ENCODE results near the gene TRIM22. TPM values are rescaled to one million over a fixed set of nuclear protein-coding genes. Genes with fewer than 3 reads are reported as not detected.

Gene TRIM22
- total RNA-seq, 1 experiment from 2014 or later, result 0.61 TPM

DNA sequence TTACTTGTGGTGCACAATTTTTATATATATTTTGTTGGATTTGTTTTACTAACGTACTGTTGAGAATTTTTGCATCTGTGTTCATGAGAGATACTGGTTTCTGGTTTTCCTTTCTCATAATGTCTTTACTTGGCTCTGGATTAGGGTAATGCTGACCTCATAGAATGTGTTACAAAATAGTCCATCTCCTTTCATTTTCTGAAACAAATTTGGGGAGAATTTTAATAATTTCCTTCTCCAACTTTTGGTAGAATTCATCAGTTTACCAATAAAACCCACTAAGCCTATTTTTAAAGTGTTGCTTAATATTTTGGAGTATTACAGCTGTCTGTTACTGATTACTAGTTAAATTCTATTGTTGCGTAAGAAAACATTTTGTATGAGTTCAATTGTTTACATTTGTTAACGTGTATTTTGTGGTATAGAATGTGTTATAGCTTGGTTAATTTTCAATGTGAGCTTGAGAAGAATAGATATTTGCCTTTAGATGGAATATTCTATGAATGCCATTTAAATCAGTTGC lies 11.5 kb downstream of the TRIM22 start:
- POLR2A ChIA-PET, result interaction anchor here (1.3 kb wide), 1 partner anchor 16 kb away, joined by 3 read pairs; the partner anchor contains the start of gene TRIM5
- Histone ChIP-seq H4K20me1 (ENCODE audit: insufficient read depth) (no peaks in the 10 kb centered on the region), H3K9me3 (ENCODE audit: control insufficient read depth in 1 of 2, insufficient read depth in 1 of 2, low read depth in 1 of 2, low read length in 2 of 2) (no peaks in the 10 kb centered on the region), H3K4me3 (replicated peaks in 1 of 2; ENCODE audit: low read depth in 1 of 2, low read length in 2 of 2) (no peak overlapping the region), H3K4me2 (ENCODE audit: low read length) (no peak overlapping the region), H3K9ac (ENCODE audit: low read length) (no peak overlapping the region), H3K27ac (ENCODE audit: low read depth, low read length) (no peak overlapping the region), H3K9me2 (ENCODE audit: insufficient read depth) (no peaks in the 10 kb centered on the region), H2AFZ (ENCODE audit: low read depth, low read length, poor library complexity, severe bottlenecking) (no peak overlapping the region), H3K36me3 (ENCODE audit: control insufficient read depth in 1 of 2, insufficient read depth in 2 of 2, low read length in 2 of 2) (no peaks in the 10 kb centered on the region), H3K27me3 (ENCODE audit: insufficient read depth, low read length) (peaks cover 39% of the 10 kb centered on the region), H3K4me1 (ENCODE audit: control insufficient read depth in 1 of 2, insufficient read depth in 2 of 2, low read length in 2 of 2) (no peaks in the 10 kb centered on the region), H3K79me2 (ENCODE audit: insufficient read depth, low read length) (no peaks in the 10 kb centered on the region)
- BruUV-seq (replicated peaks), result no TSS peak
- ATAC-seq (no peak), DNase-seq (ENCODE audit: low read depth, low spot score) (no peak)
- intact Hi-C loops (cut with micrococcal nuclease), result no loop called here
- RAD21 ChIA-PET (ENCODE audit: low non-redundant PET in 1 of 2, low total read pairs in 2 of 2, uncharacterized antibody in 2 of 2, unreplicated experiment in 2 of 2), result no interaction called here
- TF ChIP-seq, protein P1, sequence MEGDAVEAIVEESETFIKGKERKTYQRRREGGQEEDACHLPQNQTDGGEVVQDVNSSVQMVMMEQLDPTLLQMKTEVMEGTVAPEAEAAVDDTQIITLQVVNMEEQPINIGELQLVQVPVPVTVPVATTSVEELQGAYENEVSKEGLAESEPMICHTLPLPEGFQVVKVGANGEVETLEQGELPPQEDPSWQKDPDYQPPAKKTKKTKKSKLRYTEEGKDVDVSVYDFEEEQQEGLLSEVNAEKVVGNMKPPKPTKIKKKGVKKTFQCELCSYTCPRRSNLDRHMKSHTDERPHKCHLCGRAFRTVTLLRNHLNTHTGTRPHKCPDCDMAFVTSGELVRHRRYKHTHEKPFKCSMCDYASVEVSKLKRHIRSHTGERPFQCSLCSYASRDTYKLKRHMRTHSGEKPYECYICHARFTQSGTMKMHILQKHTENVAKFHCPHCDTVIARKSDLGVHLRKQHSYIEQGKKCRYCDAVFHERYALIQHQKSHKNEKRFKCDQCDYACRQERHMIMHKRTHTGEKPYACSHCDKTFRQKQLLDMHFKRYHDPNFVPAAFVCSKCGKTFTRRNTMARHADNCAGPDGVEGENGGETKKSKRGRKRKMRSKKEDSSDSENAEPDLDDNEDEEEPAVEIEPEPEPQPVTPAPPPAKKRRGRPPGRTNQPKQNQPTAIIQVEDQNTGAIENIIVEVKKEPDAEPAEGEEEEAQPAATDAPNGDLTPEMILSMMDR (IDR thresholded peaks at IDR 0.05 in 2 of 3, conservative IDR thresholded peaks at IDR 0.05 in 1 of 3; ENCODE audit: borderline replicate concordance in 1 of 3, insufficient read depth in 1 of 3, low read depth in 2 of 3, low read length in 2 of 3), result no peak
- TF ChIP-seq EZH2 (IDR thresholded peaks at IDR 0.05) (no peak), RAD21 (IDR thresholded peaks at IDR 0.05; ENCODE audit: low read depth) (no peak), EGR1 (IDR thresholded peaks at IDR 0.05; ENCODE audit: low read depth) (no peak), TCF7L2 (IDR thresholded peaks at IDR 0.05; ENCODE audit: borderline replicate concordance, extremely low read depth, insufficient read depth, insufficient read length) (no peak)
- TF ChIP-seq, protein P2, sequence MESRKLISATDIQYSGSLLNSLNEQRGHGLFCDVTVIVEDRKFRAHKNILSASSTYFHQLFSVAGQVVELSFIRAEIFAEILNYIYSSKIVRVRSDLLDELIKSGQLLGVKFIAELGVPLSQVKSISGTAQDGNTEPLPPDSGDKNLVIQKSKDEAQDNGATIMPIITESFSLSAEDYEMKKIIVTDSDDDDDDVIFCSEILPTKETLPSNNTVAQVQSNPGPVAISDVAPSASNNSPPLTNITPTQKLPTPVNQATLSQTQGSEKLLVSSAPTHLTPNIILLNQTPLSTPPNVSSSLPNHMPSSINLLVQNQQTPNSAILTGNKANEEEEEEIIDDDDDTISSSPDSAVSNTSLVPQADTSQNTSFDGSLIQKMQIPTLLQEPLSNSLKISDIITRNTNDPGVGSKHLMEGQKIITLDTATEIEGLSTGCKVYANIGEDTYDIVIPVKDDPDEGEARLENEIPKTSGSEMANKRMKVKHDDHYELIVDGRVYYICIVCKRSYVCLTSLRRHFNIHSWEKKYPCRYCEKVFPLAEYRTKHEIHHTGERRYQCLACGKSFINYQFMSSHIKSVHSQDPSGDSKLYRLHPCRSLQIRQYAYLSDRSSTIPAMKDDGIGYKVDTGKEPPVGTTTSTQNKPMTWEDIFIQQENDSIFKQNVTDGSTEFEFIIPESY (IDR thresholded peaks at IDR 0.05; ENCODE audit: extremely low read depth, insufficient replicate concordance, low read length), result no peak
- CTCF ChIA-PET, result no interaction called here

Data from HCT116 (cell line).